ENCODE measurements around the gene NPTX2. TPM values are rescaled to one million over a fixed set of nuclear protein-coding genes. Genes with fewer than 3 reads are reported as not detected.

NPTX2 gene, protein sequence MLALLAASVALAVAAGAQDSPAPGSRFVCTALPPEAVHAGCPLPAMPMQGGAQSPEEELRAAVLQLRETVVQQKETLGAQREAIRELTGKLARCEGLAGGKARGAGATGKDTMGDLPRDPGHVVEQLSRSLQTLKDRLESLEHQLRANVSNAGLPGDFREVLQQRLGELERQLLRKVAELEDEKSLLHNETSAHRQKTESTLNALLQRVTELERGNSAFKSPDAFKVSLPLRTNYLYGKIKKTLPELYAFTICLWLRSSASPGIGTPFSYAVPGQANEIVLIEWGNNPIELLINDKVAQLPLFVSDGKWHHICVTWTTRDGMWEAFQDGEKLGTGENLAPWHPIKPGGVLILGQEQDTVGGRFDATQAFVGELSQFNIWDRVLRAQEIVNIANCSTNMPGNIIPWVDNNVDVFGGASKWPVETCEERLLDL
- total RNA-seq, result 1 to 10 TPM; 3.8 to 6.7 TPM

DNA sequence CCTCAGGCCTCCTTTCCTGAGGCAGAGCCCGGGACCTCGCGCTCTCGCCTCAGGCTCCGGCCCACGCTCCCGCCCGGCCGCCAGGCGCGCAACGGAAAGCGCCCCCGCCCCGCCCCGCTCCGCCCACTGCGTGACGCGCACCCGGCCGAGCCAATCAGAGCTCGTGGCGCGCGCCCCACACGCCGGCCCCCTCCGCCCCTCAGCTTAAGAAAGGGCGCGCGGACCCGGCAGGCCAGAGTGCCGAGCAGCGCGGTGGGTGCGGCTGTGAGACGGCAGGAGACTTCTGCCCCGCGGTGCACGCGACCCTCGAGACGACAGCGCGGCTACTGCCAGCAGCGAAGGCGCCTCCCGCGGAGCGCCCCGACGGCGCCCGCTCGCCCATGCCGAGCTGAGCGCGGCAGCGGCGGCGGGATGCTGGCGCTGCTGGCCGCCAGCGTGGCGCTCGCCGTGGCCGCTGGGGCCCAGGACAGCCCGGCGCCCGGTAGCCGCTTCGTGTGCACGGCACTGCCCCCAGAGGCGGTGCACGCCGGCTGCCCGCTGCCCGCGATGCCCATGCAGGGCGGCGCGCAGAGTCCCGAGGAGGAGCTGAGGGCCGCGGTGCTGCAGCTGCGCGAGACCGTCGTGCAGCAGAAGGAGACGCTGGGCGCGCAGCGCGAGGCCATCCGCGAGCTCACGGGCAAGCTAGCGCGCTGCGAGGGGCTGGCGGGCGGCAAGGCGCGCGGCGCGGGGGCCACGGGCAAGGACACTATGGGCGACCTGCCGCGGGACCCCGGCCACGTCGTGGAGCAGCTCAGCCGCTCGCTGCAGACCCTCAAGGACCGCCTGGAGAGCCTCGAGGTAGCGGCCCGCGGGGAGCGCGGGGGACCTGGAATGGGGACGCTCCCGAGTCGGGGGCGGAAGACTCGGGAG, at the start of gene NPTX2:
NPTX2 (plus strand) TSS at position 235 of the 909 bp plus-strand sequence; CDS start at position 412, 177 bp downstream.
- Histone ChIP-seq H3K27ac (no peak within 1 kb of the TSS), H3K4me3 (peak within 1 kb of the TSS; percentile 25 to 43), H3K9me3 (no peaks in the 10 kb centered on the region), H3K4me1 (peaks cover 0 to 22% of the 10 kb centered on the region in 2 donors), H3K36me3 (no peaks in the 10 kb centered on the region), H3K27me3 (peaks cover 0 to 19% of the 10 kb centered on the region in 2 donors)
- DNase-seq (ENCODE audit: low spot score), result no peak
- TF ChIP-seq CTCF (IDR thresholded peaks at IDR 0.05), result no peak

GRCh38 chr7:98567991-98568390, 49.1 kb upstream of the NPTX2 start:
- DNase-seq (ENCODE audit: low spot score), result no peak
- H3K9me3 ChIP-seq, result peaks cover 0 to 6% of the 10 kb centered on the region in 2 donors
- no peaks in the 10 kb centered on the region for H3K27me3 ChIP-seq
- no peak for TF ChIP-seq CTCF (IDR thresholded peaks at IDR 0.05)
- no peaks in the 10 kb centered on the region for H3K4me1 ChIP-seq
- H3K27ac ChIP-seq, result no peak overlapping the region
- H3K4me3 ChIP-seq, result no peak overlapping the region
- no peaks in the 10 kb centered on the region for H3K36me3 ChIP-seq

- TF ChIP-seq CTCF (IDR thresholded peaks at IDR 0.05), result no peak
- no peak overlapping the region for H3K4me3 ChIP-seq
- no peaks in the 10 kb centered on the region for H3K36me3 ChIP-seq
- no peaks in the 10 kb centered on the region for H3K4me1 ChIP-seq
- no peak for DNase-seq (ENCODE audit: low spot score)
- H3K9me3 ChIP-seq, result peaks cover 0 to 6% of the 10 kb centered on the region in 2 donors
- no peaks in the 10 kb centered on the region for H3K27me3 ChIP-seq
- no peak overlapping the region for H3K27ac ChIP-seq
These were observed 48.2 kb upstream of the NPTX2 start for GRCh38 chr7:98568891-98569290.

DNA sequence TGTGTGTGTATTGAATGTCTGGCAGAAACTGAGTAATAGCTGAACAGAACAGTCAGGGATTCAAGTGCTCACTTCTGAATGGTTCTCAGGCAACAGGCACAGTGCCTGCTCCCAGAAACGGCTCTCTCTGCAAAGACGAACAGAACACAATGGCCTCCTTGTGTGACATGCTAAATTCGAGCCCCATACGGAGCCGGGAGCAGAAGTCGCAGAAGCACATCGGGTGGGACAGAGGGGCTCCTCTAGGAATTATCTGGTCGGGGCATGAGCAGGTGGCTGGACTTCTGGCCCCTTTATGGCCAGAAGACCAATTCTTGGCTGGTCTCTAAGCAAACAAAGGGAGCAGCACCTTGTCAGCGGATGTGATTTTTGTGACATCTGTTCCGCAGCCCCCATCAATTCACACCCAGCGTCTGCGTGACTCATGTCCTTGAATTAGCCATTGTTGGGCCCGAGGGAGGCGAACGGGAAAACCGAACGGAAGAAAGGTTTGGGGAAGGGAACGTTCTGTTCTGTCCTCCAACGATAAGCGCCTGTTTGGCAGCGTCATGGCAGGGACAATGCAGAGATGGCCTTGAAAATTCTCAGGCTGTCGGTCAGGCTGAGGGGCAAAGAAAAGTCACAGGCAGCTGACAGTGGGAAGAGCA, 47.3 kb upstream of the NPTX2 start:
- Histone ChIP-seq H3K27ac (peak overlapping the region; percentile 25 to 35), H3K9me3 (peaks cover 0 to 2% of the 10 kb centered on the region in 2 donors), H3K4me1 (no peaks in the 10 kb centered on the region), H3K27me3 (no peaks in the 10 kb centered on the region), H3K36me3 (no peaks in the 10 kb centered on the region), H3K4me3 (no peak overlapping the region)
- no peak for DNase-seq (ENCODE audit: low spot score)
- no peak for TF ChIP-seq CTCF (IDR thresholded peaks at IDR 0.05)

DNA sequence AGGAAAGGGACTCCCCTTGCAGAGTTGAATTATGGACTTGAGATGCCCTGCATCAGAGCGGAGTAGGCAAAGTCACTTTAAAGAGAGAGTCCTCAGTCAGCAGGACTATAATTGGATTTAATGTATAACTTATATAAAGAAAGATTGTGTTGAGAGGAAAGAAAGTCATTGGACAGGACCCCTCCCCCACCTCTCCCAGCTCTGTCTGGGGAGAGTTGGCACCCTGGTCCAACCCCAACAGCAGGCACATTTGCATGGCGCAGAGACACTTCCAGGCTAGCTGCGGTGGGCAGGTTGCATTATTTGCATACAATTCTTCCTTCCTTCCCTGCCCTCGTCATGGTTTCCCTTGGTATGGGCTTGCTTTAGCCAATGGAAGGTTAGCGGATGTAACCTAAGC, 46.1 kb upstream of the NPTX2 start:
- Histone ChIP-seq H3K4me1 (no peaks in the 10 kb centered on the region), H3K9me3 (peaks cover 0 to 14% of the 10 kb centered on the region in 2 donors), H3K27me3 (no peaks in the 10 kb centered on the region), H3K36me3 (no peaks in the 10 kb centered on the region), H3K27ac (no peak overlapping the region), H3K4me3 (no peak overlapping the region)
- no peak for TF ChIP-seq CTCF (IDR thresholded peaks at IDR 0.05)
- no peak for DNase-seq (ENCODE audit: low spot score)
